Erythroblast (primary cell): ENCODE results near the gene HSPBAP1.

Experiments used
- GATA1 ChIP-seq: IDR thresholded peaks from 2 replicates; pipeline ENCODE4 v1.6.1; 2011; ENCODE audit warnings: low read depth, mild to moderate bottlenecking, control low read depth, low read length, moderate library complexity
- POLR2A ChIP-seq: IDR thresholded peaks from 2 replicates; pipeline ENCODE4 v1.6.1; 2011; ENCODE audit warnings: mild to moderate bottlenecking, low read length

- no peak for TF ChIP-seq POLR2A
- TF ChIP-seq GATA1 = no peak
These were observed 74.2 kb downstream of the HSPBAP1 start for GRCh38 chr3:122719273-122719921.
